GM21528 (cell line): ENCODE results near the gene DDC.
"Not testable (repeated sequence)": the region's sequence is repeated elsewhere in the genome, so short reads cannot be mapped to it uniquely, and the experiment has no call there.

Experiments
- ATAC-seq: cut with Tn5 transposase; IDR thresholded peaks from one replicate; pipeline ENCODE4 v1.9.1; 2021; ENCODE audit warnings: mild to moderate bottlenecking, moderate library complexity; ENCODE audit not compliant: unreplicated experiment, low FRiP score

DDC gene

DNA sequence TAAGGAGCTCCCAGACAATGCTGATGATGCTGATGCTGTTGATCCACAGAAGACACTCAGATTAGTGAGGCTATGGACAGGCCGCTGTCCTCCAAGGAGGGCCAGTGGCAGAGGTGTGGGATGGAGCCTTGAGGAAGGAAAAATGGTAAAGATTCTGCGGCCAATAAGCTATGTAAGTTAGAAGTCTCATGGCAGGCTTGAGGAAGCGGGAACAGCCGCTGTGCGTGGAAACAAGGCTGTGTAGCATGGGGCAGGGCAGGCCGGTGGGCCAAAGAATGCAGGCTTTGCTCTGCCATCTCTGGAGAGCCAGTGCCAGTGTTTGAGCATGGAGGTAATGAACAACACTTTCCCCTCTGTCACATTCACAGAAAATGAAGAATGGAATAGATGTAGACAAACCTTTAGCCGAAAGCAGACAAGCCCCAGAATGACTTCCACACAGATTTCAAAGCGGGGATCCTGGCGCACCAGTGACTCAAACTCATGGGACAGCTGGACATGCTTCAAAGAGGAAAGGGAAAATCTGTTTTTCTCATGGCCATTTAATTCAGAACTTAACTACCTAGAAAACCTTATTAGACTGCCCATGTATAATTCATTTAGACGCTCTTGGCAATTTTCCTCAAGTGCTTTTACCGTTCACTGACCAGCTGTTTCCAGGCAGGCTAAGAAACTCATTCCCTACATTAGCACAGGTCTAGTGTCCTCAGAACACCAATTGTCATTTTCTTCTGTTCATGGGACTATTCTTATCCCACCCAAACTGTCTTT is 98.2 kb downstream of the DDC start:
- no peak for ATAC-seq

DNA sequence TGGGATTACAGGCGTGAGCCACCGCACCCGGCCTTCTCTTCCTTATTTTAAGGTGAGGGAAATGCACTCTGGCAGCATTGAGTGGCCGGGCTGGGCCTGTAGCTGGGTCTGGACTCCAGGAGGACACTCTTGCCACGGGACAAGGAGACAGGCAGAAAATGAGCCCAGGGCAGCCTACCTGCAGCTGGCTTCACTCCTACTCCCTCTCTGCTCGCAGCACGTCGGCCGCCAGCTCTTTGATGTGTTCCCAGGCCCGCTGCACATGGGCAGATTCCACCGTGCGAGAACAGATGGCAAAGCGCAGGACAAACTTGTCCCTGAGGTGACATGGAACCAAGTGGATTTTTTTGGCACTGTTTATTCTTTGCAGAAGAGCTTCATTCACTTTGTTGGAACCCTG is 102.2 kb downstream of the DDC start:
- no peak for ATAC-seq

DNA sequence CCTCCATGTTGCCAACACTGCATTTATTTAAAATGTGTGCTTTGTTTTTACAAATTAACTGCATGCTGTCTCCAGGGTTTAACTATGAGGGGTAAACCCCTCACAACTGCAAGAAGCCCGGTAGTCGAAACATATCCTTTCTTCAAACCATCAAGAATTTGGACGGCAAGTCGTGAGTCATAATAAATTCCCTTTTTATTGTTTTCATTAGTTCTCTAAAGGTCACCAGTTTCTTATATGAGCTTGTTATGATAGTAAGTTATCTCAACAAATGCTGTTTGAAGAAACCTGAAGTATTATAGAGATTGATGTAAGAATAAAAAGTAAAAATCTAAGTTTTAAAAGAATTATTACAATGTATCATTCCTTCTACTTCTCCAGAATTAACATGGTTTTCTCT is 102.8 kb downstream of the DDC start:
- no peak for ATAC-seq

DNA sequence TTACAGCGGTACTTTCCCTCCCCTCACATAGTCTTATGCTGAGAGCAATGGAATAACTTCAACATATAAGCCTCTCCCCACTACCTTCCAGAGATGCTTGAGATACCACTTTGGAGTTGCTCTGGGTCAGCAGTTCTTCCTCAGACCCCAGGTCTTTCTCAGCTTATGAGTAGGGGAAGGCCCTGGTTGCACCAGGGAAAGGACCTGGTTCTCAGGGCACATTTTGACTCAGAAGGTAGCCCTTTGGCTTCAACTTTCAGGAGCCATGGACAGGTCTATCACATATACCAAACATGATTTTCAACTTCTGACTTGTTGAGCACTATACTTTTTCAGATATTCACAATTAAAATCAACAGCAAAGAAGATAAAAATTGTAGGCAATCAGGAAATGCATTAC is 103.5 kb downstream of the DDC start:
- no peak for ATAC-seq

DNA sequence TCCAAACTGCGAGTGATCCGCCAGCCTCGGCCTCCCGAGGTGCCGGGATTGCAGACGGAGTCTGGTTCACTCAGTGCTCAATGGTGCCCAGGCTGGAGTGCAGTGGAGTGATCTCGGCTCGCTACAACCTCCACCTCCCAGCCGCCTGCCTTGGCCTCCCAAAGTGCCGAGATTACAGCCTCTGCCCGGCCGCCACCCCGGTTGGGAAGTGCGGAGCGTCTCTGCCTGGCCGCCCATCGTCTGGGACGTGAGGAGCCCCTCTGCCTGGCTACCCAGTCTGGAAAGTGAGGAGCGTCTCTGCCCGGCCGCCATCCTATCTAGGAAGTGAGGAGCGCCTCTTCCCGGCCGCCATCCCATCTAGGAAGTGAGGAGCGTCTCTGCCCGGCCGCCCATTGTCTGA is 106.0 kb downstream of the DDC start:
- not testable (repeated sequence) for ATAC-seq

DNA sequence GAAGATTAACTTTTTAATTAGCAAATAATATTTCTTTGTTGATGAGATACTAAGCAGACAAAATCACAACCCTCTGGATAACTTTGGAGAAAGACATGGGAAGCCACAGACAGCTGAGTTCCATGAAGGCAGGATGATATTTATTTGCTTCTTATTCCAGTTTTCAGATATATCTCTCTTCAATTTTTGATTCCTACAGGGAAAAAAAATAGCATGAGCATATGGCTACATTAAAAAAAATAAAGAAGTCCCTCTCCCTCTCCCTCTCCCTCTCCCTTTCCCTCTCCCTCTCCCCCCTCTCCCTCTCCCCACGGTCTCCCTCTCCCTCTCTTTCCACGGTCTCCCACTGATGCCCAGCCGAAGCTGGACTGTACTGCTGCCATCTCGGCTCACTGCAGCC is 106.6 kb downstream of the DDC start:
- not testable (repeated sequence) for ATAC-seq

DNA sequence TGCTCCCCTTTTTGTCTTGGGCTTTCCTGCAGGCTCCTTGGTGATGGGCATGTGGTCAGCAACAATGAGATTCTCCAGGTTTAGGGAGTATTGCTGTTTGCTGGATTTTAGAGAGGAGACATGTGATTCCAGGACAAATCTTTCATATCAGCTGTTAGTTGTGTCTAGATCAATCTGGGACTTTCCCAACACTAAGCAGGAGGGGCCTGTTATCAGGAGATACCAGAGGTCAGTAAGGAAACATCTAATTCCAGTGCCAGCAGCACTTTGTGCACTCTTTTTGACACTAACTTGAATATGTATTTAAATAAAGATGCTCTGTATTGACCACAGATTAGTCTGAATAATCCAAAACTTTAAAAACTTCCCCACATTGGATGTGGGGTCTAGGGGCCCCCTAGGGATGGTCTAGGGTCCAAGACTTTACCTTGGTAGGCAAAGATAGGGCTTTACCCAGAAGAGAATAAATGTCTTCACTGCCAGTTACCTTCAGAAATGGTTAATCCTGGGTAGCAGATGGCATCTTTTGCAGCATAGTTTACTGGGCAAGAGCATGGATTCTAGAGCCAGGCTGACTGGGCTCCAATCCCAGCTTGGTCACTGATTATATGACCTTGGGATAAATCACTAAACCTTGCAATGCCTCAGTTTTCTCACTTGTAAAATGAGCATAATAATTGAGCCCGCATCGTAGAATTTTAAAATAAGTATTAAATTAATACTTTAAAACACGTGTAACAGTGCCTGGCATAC is 108.7 kb downstream of the DDC start:
- no peak for ATAC-seq

DNA sequence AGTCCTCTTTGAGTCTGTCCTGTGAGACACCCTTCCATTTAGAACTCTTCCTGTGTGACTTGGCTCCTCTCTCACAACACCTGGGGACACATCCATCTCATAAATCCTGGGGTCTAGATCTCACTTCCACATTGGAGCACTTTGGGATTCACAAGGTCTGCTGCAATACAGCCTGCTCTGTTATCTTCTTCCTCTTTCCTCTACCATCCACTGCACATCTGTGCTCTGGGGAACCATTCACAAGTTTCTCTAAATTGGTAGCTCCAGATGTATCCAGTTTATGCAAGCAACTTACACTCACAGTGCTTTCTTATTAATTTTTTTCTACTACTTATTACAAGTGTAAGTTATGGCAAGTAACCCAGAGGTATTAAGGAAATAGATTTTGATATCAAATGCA is 109.5 kb downstream of the DDC start:
- ATAC-seq, result no peak

DNA sequence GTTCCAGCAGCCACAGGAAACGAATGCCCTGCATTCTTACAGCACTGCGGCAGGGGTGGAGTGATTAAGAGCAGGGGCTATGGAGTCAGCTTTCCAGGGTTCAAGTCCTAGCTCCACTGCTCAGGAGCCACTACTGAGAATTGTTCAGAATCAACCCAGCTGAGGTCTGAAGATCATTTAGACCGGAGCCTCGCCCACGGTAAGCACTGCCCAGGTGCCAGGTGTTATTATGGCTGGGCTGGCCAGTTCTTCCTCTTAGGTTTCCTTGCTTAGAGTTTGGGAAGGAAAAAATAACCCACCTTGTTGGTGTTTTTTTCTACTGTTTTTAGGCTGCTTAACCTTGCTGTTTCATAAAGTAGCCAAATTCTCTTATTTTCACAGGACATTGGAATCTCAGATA is 110.2 kb downstream of the DDC start:
- no peak for ATAC-seq

DNA sequence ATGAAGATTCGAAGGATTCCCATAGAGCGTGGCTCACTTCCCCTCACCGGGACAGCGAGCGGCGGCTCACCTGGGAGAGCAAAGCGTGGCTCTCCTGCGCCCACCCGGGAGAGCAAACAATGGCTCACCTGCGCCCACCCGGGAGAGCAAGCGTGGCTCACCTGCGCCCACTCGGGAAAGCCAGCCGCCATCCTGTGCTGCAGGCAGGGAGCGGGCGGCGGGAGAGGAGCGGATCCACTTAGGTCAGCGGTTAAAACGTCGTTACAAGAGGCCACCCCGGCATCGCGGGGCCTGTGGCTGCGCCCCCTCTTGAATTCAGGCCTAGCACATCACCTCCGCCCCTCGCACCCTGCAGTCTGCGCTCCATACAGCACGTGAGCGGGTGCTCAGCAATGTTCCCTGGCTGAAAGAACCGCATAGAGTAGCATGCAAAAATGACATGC is 114.6 kb downstream of the DDC start:
- peak; percentile 16 for ATAC-seq

DNA sequence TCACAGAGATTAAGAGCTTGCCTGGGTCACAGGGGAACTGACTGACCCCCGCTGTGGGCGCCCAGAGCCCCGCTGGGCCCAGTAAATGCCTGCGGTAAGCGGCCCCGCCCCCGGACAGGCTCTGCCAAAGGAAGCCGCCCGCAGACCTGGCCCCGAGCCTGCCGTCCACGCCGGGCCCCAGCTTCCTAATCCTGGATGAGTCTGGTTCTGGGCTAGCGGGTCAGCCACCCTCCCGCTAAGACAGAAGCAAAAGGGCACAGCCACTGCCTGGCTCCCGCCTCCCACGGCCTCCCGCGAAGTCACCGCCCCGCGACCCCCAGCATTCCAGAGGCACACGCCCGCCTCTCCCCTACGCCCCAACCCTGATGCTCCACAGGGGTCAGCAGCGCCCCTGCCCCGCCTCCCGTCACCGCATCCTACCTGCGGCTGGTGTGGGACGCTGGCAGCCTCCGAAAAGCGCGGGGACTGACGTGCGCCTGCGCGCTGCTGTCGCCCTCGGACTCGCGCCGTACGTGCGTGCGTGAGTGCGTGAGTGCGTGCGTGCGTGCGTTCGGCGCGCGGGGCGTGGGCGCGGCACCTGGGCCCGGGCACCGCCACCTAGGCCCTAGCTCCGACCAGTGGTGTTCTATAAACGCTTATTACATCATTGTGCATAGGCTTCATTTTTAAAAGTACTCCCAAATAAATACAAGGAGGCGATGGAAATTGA is 115.2 kb downstream of the DDC start, which contains the start of gene FIGNL1:
Gene FIGNL1, minus strand, starts transcription at position 470 of the 709 bp plus-strand sequence. CDS start 3,063 bp downstream, outside the sequence.
- ATAC-seq, result peak; percentile 93

DNA sequence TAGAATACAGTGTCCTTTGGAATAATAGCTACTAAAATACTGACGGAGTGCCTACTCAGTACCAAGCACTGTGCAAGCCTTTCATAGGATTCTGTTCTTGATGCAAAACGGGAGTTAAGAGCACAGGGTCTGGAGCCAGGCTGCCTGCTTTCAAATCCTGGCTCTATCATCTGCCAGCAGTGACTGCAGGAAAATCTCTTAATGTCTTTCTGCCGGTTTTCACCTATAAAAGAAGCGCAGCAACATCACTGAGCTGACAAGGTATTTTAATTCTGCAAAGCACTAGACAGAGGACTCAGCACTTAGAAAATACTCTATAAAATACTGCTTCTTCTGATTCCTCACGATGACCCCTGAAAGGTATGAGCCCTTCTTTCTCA is 115.7 kb downstream of the DDC start:
- ATAC-seq, result no peak

DNA sequence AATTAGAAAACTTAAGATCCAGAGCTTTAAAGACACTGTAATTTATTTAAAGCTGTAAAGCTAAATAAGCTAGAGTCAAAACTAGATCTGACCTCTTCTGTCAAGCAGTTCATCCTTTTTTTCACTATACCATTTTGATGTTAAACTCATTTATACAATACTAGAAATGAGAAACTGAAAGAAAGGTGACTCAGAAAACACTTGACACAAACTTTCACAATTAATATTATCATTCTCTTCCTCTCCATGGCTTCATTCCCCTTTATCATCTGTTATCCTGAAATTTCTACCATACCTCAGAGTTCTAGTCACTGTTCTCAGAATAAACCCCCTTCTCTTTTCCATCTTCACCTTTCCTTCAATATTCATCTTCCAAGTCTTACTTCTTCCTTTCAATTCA is 116.4 kb downstream of the DDC start:
- ATAC-seq, result peak; percentile 36

DNA sequence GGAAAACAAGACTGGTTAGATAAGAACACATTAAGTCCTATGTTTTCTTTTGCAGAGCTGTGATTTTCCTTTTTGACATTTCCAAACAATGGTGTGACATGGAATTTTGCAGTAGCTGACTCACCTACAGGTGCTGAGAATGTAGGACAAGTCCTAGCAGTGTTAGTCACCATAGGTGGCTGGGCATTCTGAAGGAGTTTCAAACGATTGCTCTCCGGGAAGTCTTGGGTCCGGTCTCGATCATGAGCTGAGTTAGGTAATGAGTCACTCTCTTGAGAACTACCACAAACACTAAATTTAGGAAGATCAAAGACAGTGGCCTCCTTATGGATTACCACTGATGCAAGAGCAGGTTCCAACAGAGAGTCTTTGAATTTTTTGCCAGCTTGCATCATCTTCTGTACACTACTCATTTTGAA is 118.7 kb downstream of the DDC start:
- ATAC-seq, result no peak

DNA sequence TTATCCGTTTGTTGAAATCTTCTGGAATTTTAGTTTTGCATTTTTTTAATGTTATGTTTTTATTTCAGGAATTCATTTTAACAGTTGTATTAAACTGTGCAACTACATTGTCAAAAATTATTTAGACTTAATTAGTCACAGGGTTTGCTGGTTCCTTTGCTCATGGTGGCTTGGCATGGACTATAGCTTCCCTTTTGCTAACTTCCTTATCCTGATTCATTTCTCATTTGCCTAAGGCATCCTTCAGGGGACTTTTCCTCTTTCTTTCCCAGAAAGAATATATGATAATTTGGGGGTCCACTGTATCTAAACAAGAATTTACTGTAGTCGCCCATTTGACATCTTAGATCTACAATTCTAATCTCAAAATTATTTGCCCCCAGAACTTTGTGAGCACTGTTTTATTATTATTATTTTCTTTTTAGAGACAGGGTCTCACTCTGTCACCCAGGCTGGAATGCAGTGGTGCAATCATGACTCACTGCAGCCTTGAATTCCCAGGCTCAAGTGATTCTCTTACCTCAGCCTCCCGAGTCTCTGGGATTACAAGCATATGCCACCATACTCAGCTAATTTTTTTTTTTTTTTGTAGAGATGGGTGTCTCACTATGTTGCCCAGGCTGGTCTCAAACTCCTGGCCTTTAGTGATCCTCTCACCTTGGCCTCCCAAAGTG is 128.9 kb downstream of the DDC start:
- ATAC-seq, result no peak

DNA sequence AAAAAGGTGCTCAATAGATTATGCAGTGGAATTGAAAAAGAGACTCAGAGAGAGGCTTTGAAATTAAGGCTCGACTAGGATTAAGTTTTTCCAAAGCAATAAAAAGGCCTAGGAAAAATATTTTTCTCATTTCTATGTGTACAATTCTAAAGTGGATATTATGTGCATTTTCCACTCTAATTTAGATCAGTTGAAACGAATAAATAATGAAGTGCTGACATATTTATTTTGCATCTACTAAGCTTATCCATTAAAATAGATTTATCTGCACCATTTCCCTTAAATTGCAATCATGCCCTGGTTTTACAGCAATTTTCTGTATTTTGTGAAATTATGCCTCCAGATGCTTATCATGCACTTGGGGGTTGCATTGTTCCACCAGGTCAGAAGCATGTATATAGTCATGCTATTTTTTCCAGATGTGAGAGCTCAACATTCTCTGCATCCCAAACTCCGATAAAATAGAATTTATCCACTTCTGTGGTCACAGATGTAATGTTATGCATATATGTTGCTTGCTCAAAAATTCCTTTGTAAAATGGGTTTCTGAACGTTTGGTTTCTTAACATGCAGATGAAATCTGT is 133.4 kb downstream of the DDC start:
- ATAC-seq, result no peak

DNA sequence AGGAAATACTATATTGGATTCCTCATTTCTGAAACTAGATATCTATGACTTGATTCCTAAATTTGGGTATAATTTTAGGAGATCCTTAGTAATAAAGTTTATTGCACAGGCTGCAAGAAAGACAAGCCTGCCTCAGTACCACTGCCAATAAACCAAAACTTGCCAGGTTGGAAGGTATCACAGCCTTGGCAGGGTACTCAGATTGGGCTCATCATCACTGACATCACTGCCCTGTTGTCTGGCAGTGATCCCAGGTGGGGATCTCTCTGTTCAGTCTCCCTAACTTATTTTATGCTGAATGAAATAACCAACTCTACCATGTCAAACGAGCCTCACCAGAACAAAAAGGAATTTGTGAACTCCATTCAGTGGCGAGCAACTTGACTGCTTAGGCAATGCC is 133.9 kb downstream of the DDC start:
- no peak for ATAC-seq

DNA sequence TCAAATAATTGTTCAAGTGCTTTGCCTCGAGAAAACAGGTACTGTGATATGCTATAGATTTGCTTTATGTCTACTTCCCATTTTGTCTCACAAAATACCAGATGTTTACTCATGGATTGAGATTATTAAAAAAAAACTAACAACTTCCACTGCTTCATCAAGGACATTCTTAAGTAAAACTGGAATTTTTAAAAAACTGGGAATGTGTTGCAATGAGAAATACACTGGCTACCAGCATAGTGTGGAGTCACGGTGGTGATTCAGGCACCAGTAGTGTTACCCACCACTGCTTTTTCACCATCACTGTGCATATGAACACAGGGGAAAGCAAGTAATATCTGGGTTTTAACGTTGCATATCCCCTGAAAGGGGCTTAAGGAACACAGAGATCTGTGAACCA is 136.3 kb downstream of the DDC start:
- no peak for ATAC-seq

DNA sequence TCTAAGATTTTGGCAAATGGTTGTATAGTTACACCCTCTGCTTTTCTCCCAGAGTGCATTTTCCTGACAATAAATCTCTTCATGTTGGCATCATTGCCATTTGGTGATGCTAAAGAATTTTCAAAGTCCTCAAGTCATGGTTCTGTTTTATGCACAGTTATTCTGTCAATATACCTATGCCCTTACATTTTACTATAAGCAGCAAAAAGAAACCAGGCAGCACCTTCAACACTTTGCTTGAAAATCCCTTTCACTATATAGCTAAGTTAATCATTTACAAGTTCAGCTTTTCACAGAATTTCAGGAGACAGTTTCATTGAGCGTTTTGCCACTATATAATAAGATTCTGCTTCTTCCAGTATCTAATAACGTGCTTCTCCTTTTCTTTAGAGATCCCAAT is 137.7 kb downstream of the DDC start:
- no peak for ATAC-seq

DNA sequence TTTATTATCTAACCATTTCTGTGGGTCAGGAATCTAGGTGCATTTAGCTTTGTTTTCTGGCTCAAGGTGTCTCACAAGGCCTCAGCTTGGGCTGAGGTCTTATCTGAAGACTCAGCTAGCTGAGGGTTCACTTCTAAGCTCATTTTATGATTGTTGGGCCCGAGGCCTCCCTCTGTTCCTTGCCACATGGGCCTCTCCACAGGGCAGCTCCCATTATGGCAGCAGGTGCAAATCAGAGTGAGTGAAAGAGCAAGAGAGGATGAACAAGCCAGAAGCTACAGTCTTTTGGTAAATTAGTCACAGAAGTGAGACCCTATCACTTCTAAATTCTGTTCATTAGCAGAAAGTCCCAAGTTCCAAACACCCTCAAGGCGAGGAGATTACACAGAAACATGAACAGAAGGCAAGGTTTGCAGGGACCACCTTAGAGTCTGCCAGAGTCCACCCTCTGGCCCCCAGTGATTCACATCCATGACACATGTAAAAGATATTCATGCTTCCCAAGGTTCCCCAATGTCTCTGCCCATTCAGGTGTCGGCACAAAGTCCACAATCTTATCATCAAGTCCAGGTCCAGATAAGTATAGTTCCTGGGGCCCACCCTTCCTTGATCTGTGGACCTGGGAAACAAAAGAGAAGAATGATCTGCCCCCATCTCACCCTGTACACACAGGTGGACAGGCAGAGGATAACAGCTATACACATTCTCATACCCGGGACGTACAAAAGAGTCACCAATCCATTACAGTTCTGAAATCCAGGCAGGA is 138.7 kb downstream of the DDC start:
- no peak for ATAC-seq
